Neural cell (in vitro differentiated cells): Measurements from ENCODE around the gene MYO9A. TPM values are rescaled to one million over a fixed set of nuclear protein-coding genes. Genes with fewer than 3 reads are reported as not detected.

Source experiments
- H2AFZ ChIP-seq: fragments of 200-600, 300-800 bp; sonication (generic), shearing (Covaris generic); 2 replicates; pipeline ENCODE4 v1.6.0; 2014; ENCODE audit warnings: low read depth, mild to moderate bottlenecking, antibody characterized with exemption, low read length, moderate library complexity
- H3F3A ChIP-seq: fragments of 200-600 bp; shearing (Covaris generic); 2 replicates; pipeline ENCODE4 v1.6.1; 2016; ENCODE audit warnings: mild to moderate bottlenecking, moderate library complexity, mixed read lengths, antibody characterized with exemption, low read length; ENCODE audit not compliant: insufficient read depth, poor library complexity, severe bottlenecking
- H3K27ac ChIP-seq: fragments of 200-600, 300-800 bp; sonication (generic), shearing (Covaris generic); 2 replicates; pipeline ENCODE4 v1.5.1; 2014; ENCODE audit warnings: mild to moderate bottlenecking, low read length, moderate library complexity
- H3K27me3 ChIP-seq: fragments of 300-800, 200-600 bp; sonication (generic), shearing (Covaris generic); 2 replicates; pipeline ENCODE4 v1.6.0; 2014; ENCODE audit warnings: mild to moderate bottlenecking, low read depth, low read length, moderate library complexity; ENCODE audit not compliant: insufficient read depth
- H3K36me3 ChIP-seq: fragments of 300-800, 200-600 bp; sonication (generic), shearing (Covaris generic); 2 replicates; pipeline ENCODE4 v1.5.1; 2014; ENCODE audit warnings: mild to moderate bottlenecking, antibody characterized with exemption, low read length, moderate library complexity; ENCODE audit not compliant: insufficient read depth
- H3K4me2 ChIP-seq: fragments of 300-800, 200-600 bp; sonication (generic), shearing (Covaris generic); 2 replicates; pipeline ENCODE4 v1.6.0; 2014; ENCODE audit warnings: mild to moderate bottlenecking, low read length
- H3K4me3 ChIP-seq: fragments of 300-800, 200-600 bp; sonication (generic), shearing (Covaris generic); 2 replicates; pipeline ENCODE4 v1.5.1; 2014; ENCODE audit warnings: mild to moderate bottlenecking, low read length, moderate library complexity
- H3K79me2 ChIP-seq: fragments of 200-600 bp; shearing (Covaris generic); replicated peaks from 2 replicates; pipeline ENCODE4 v1.6.0; 2014; ENCODE audit warnings: mild to moderate bottlenecking, low read length, moderate library complexity; ENCODE audit not compliant: insufficient read depth
- H3K9ac ChIP-seq: fragments of 300-800, 200-600 bp; sonication (generic), shearing (Covaris generic); 2 replicates; pipeline ENCODE4 v1.6.1; 2016; ENCODE audit warnings: mild to moderate bottlenecking, low read length, mixed read lengths
- H3K9me2 ChIP-seq: fragments of 200-600 bp; shearing (Covaris generic); 2 replicates; pipeline ENCODE4 v1.6.1; 2016; ENCODE audit warnings: mild to moderate bottlenecking, low read length, mixed read lengths; ENCODE audit not compliant: insufficient read depth
- H3K9me3 ChIP-seq: fragments of 200-600, 300-800 bp; sonication (generic), shearing (Covaris generic); 2 replicates; pipeline ENCODE4 v1.6.1; 2016; ENCODE audit warnings: mild to moderate bottlenecking, mixed run types, low read length, moderate library complexity, mixed read lengths
- H4K20me1 ChIP-seq: fragments of 200-600 bp; shearing (Covaris generic); 2 replicates; pipeline ENCODE4 v1.6.1; 2016; ENCODE audit warnings: mild to moderate bottlenecking, mixed run types; ENCODE audit not compliant: insufficient read depth
- CTCF ChIP-seq: fragments of 450-650 bp; IDR thresholded peaks from 2 replicates; pipeline ENCODE4 v1.5.1; 2014; ENCODE audit warnings: antibody characterized with exemption, mild to moderate bottlenecking, moderate library complexity; ENCODE audit not compliant: poor library complexity, severe bottlenecking
- EP300 ChIP-seq: fragments of 450-650 bp; conservative IDR thresholded peaks from 2 replicates; pipeline ENCODE4 v1.6.1; 2014; ENCODE audit warnings: antibody characterized with exemption, mild to moderate bottlenecking, moderate library complexity; ENCODE audit not compliant: poor library complexity, severe bottlenecking
- EZH2 ChIP-seq: fragments of 200-600, 300-800 bp; shearing (Covaris generic), sonication (generic); IDR thresholded peaks from 2 replicates; pipeline ENCODE4 v1.6.1; 2014; ENCODE audit warnings: antibody characterized with exemption, low read length, borderline replicate concordance, mild to moderate bottlenecking; ENCODE audit not compliant: insufficient read depth, poor library complexity, severe bottlenecking
- MXI1 ChIP-seq: fragments of 450-650 bp; conservative IDR thresholded peaks from 2 replicates; pipeline ENCODE4 v1.6.1; 2014; ENCODE audit warnings: antibody characterized with exemption, mild to moderate bottlenecking; ENCODE audit not compliant: poor library complexity, severe bottlenecking
- POLR2AphosphoS5 ChIP-seq: IDR thresholded peaks from 2 replicates; pipeline ENCODE4 v1.6.1; 2012
- RAD21 ChIP-seq: fragments of 450-650 bp; conservative IDR thresholded peaks from 2 replicates; pipeline ENCODE4 v1.6.1; 2014; ENCODE audit warnings: antibody characterized with exemption, mild to moderate bottlenecking, moderate library complexity
- REST ChIP-seq: IDR thresholded peaks from 2 replicates; pipeline ENCODE4 v1.6.1; 2012; ENCODE audit warnings: borderline replicate concordance
- SMC3 ChIP-seq: fragments of 450-650 bp; conservative IDR thresholded peaks from 2 replicates; pipeline ENCODE4 v1.6.1; 2014; ENCODE audit warnings: antibody characterized with exemption, mild to moderate bottlenecking, moderate library complexity; ENCODE audit not compliant: poor library complexity
- TAF1 ChIP-seq: IDR thresholded peaks from 2 replicates; pipeline ENCODE4 v1.6.1; 2012; ENCODE audit warnings: low read depth
- polyA plus RNA-seq: library from polyadenylated mRNA; depleted of rRNA; stranded (reverse); fragments of >200 nt; gene quantifications from 2 replicates; pipeline ENCODE4 v1.2.3, GENCODE V29; 2014

The MYO9A gene
- polyA plus RNA-seq, 1 donor from 2014 or later = 22.7 TPM

GRCh38 chr15:71791975-71792374 is 326.0 kb downstream of the MYO9A start:
- H3K9me2 ChIP-seq = no peaks in the 10 kb centered on the region
- no peaks in the 10 kb centered on the region for H3K79me2 ChIP-seq
- no peak overlapping the region for H3K4me3 ChIP-seq
- H3K4me2 ChIP-seq = no peak overlapping the region
- no peaks in the 10 kb centered on the region for H3K9me3 ChIP-seq
- no peaks in the 10 kb centered on the region for H3F3A ChIP-seq
- no peak for TF ChIP-seq TAF1
- no peak for TF ChIP-seq MXI1
- TF ChIP-seq RAD21 = no peak
- TF ChIP-seq SMC3 = no peak
- no peak for TF ChIP-seq CTCF
- TF ChIP-seq REST = no peak
- no peak for TF ChIP-seq EP300
- TF ChIP-seq EZH2 = no peak
- no peak overlapping the region for H3K27ac ChIP-seq
- no peaks in the 10 kb centered on the region for H3K36me3 ChIP-seq
- H4K20me1 ChIP-seq = no peaks in the 10 kb centered on the region
- no peak overlapping the region for H3K9ac ChIP-seq
- no peak overlapping the region for H2AFZ ChIP-seq
- H3K27me3 ChIP-seq = no peaks in the 10 kb centered on the region

- Histone ChIP-seq H3K27ac (no peak overlapping the region), H3K9me2 (no peaks in the 10 kb centered on the region), H3K79me2 (no peaks in the 10 kb centered on the region), H3K9ac (no peak overlapping the region), H4K20me1 (no peaks in the 10 kb centered on the region), H3K4me3 (no peak overlapping the region), H2AFZ (no peak overlapping the region), H3K4me2 (no peak overlapping the region), H3F3A (no peaks in the 10 kb centered on the region), H3K27me3 (no peaks in the 10 kb centered on the region), H3K9me3 (no peaks in the 10 kb centered on the region), H3K36me3 (no peaks in the 10 kb centered on the region)
- TF ChIP-seq POLR2AphosphoS5 (no peak), TAF1 (no peak), CTCF (no peak), EZH2 (no peak), REST (no peak), SMC3 (no peak), MXI1 (no peak), EP300 (no peak), RAD21 (no peak)
Observed at GRCh38 chr15:71790081-71790480, 327.9 kb downstream of the MYO9A start.
